Caki2 (cell line): ENCODE measurements around the gene KCNQ2. TPM values are rescaled to one million over a fixed set of nuclear protein-coding genes. Genes with fewer than 3 reads are reported as not detected.

Source experiments
- DNase-seq: peaks from one replicate; pipeline ENCODE4 v3.0.0-alpha.2; 2015; ENCODE audit warnings: low read depth
- in situ Hi-C: cut with HindIII; loops from 2 replicates; pipeline ENCODE4 v1.10.0; 2016; ENCODE audit warnings: low sequenced_read_pairs, low pct_unique_long_range_greater_than_20kb, mixed read lengths
- total RNA-seq: library from RNA; depleted of rRNA; stranded (reverse); fragments of >200 nt; shearing (Covaris generic); gene quantifications from 2 replicates; pipeline ENCODE4 v1.2.3, GENCODE V29; 2014; ENCODE audit warnings: low replicate concordance

The KCNQ2 gene
- total RNA-seq, 1 experiment from 2014 or later: 10.0 TPM

GRCh38 chr20:63447320-63447719, 25.1 kb downstream of the KCNQ2 start:
- DNase-seq: no peak
- in situ Hi-C loops: no loop called here

- DNase-seq: no peak
- in situ Hi-C loops: no loop called here
Measured at GRCh38 chr20:63446216-63447024, 26.0 kb downstream of the KCNQ2 start.

- DNase-seq: no peak
- in situ Hi-C loops: no loop called here
Measured at GRCh38 chr20:63445075-63445734, 27.2 kb downstream of the KCNQ2 start.

- in situ Hi-C loops: no loop called here
Measured at GRCh38 chr20:63444548-63444947, 27.9 kb downstream of the KCNQ2 start.

GRCh38 chr20:63443606-63444395, 28.7 kb downstream of the KCNQ2 start:
- DNase-seq: no peak
- in situ Hi-C loops: no loop called here

More at GRCh38 chr20:63444548-63444947, 27.9 kb downstream of the KCNQ2 start:
- no peak for DNase-seq

- DNase-seq: peak; percentile 49
- in situ Hi-C loops: no loop called here
Measured at GRCh38 chr20:63442100-63442493, 30.4 kb downstream of the KCNQ2 start.

GRCh38 chr20:63441136-63442099, 31.0 kb downstream of the KCNQ2 start:
- DNase-seq: no peak
- in situ Hi-C loops: no loop called here

- in situ Hi-C loops: no loop called here
Measured at GRCh38 chr20:63440366-63440955, 32.0 kb downstream of the KCNQ2 start.

GRCh38 chr20:63439866-63440265, 32.6 kb downstream of the KCNQ2 start:
- in situ Hi-C loops: no loop called here
- no peak for DNase-seq

More at GRCh38 chr20:63440366-63440955, 32.0 kb downstream of the KCNQ2 start:
- DNase-seq: no peak

- in situ Hi-C loops: no loop called here
- DNase-seq: no peak
Measured at GRCh38 chr20:63438121-63438520, 34.3 kb downstream of the KCNQ2 start.

- in situ Hi-C loops: no loop called here
- DNase-seq: no peak
Measured at GRCh38 chr20:63435552-63435951, 36.9 kb downstream of the KCNQ2 start.

- DNase-seq: peak; percentile 71
- in situ Hi-C loops: no loop called here
Measured at GRCh38 chr20:63434599-63435378, 37.7 kb downstream of the KCNQ2 start.

- DNase-seq: no peak
- in situ Hi-C loops: no loop called here
Measured at GRCh38 chr20:63433756-63434531, 38.5 kb downstream of the KCNQ2 start.

- no peak for DNase-seq
- in situ Hi-C loops: no loop called here
Measured at GRCh38 chr20:63433351-63433750, 39.1 kb downstream of the KCNQ2 start.

GRCh38 chr20:63432577-63433325, 39.7 kb downstream of the KCNQ2 start:
- peak; percentile 71 for DNase-seq
- in situ Hi-C loops: no loop called here
